ENCODE measurements around the gene ABTB2.

The ABTB2 gene

GRCh38 chr11:34364102-34364501 lies 6.3 kb upstream of the ABTB2 start:
- Histone ChIP-seq H3K4me1 (ENCODE audit: control insufficient read depth, insufficient read depth, low read length, poor library complexity, severe bottlenecking) (no peaks in the 10 kb centered on the region), H3K36me3 (ENCODE audit: control insufficient read depth, insufficient read depth, low read length) (no peaks in the 10 kb centered on the region), H3K4me3 (ENCODE audit: insufficient read depth, low read depth, low read length, poor library complexity, severe bottlenecking) (no peak overlapping the region), H3K9me3 (ENCODE audit: control insufficient read depth, low read length) (no peaks in the 10 kb centered on the region), H3K27ac (ENCODE audit: insufficient read depth, low read length, poor library complexity, severe bottlenecking) (no peak overlapping the region), H3K27me3 (replicated peaks; ENCODE audit: control insufficient read depth, insufficient read depth, low read length, poor library complexity, severe bottlenecking) (no peaks in the 10 kb centered on the region)
- DNase-seq: no peak

- H3K4me3 ChIP-seq (ENCODE audit: insufficient read depth, low read depth, low read length, poor library complexity, severe bottlenecking): no peak overlapping the region
- no peak overlapping the region for H3K27ac ChIP-seq (ENCODE audit: insufficient read depth, low read length, poor library complexity, severe bottlenecking)
- no peak for DNase-seq
- peaks cover under 1% of the 10 kb centered on the region for H3K4me1 ChIP-seq (ENCODE audit: control insufficient read depth, insufficient read depth, low read length, poor library complexity, severe bottlenecking)
- H3K9me3 ChIP-seq (ENCODE audit: control insufficient read depth, low read length): no peaks in the 10 kb centered on the region
- no peaks in the 10 kb centered on the region for H3K27me3 ChIP-seq (replicated peaks; ENCODE audit: control insufficient read depth, insufficient read depth, low read length, poor library complexity, severe bottlenecking)
- no peaks in the 10 kb centered on the region for H3K36me3 ChIP-seq (ENCODE audit: control insufficient read depth, insufficient read depth, low read length)
Measured at GRCh38 chr11:34363363-34364084, 5.7 kb upstream of the ABTB2 start.

GRCh38 chr11:34360046-34360445 lies 2.2 kb upstream of the ABTB2 start:
- H3K27ac ChIP-seq (ENCODE audit: insufficient read depth, low read length, poor library complexity, severe bottlenecking): no peak overlapping the region
- no peaks in the 10 kb centered on the region for H3K9me3 ChIP-seq (ENCODE audit: control insufficient read depth, low read length)
- peaks cover 20% of the 10 kb centered on the region for H3K4me1 ChIP-seq (ENCODE audit: control insufficient read depth, insufficient read depth, low read length, poor library complexity, severe bottlenecking)
- DNase-seq: no peak
- H3K36me3 ChIP-seq (ENCODE audit: control insufficient read depth, insufficient read depth, low read length): no peaks in the 10 kb centered on the region
- H3K4me3 ChIP-seq (ENCODE audit: insufficient read depth, low read depth, low read length, poor library complexity, severe bottlenecking): no peak overlapping the region
- peaks cover 16% of the 10 kb centered on the region for H3K27me3 ChIP-seq (replicated peaks; ENCODE audit: control insufficient read depth, insufficient read depth, low read length, poor library complexity, severe bottlenecking)

- H3K36me3 ChIP-seq (ENCODE audit: control insufficient read depth, insufficient read depth, low read length): no peaks in the 10 kb centered on the region
- H3K27ac ChIP-seq (ENCODE audit: insufficient read depth, low read length, poor library complexity, severe bottlenecking): no peak overlapping the region
- DNase-seq: no peak
- no peaks in the 10 kb centered on the region for H3K9me3 ChIP-seq (ENCODE audit: control insufficient read depth, low read length)
- H3K27me3 ChIP-seq (replicated peaks; ENCODE audit: control insufficient read depth, insufficient read depth, low read length, poor library complexity, severe bottlenecking): peaks cover 19% of the 10 kb centered on the region
- H3K4me3 ChIP-seq (ENCODE audit: insufficient read depth, low read depth, low read length, poor library complexity, severe bottlenecking): peak overlapping the region; percentile 61
- peaks cover 20% of the 10 kb centered on the region for H3K4me1 ChIP-seq (ENCODE audit: control insufficient read depth, insufficient read depth, low read length, poor library complexity, severe bottlenecking)
Measured at GRCh38 chr11:34359548-34359891, 1.7 kb upstream of the ABTB2 start.

- H3K27ac ChIP-seq (ENCODE audit: insufficient read depth, low read length, poor library complexity, severe bottlenecking): peak overlapping the region; percentile 60
- H3K27me3 ChIP-seq (replicated peaks; ENCODE audit: control insufficient read depth, insufficient read depth, low read length, poor library complexity, severe bottlenecking): peaks cover 19% of the 10 kb centered on the region
- H3K4me1 ChIP-seq (ENCODE audit: control insufficient read depth, insufficient read depth, low read length, poor library complexity, severe bottlenecking): peaks cover 20% of the 10 kb centered on the region
- no peaks in the 10 kb centered on the region for H3K36me3 ChIP-seq (ENCODE audit: control insufficient read depth, insufficient read depth, low read length)
- peak; percentile 43 to 56 (median 56) for DNase-seq
- no peaks in the 10 kb centered on the region for H3K9me3 ChIP-seq (ENCODE audit: control insufficient read depth, low read length)
- peak overlapping the region; percentile 61 for H3K4me3 ChIP-seq (ENCODE audit: insufficient read depth, low read depth, low read length, poor library complexity, severe bottlenecking)
Measured at GRCh38 chr11:34358728-34359547, 1.1 kb upstream of the ABTB2 start.

GRCh38 chr11:34358258-34358727 lies 483 bp upstream of the ABTB2 start:
- peaks cover 23% of the 10 kb centered on the region for H3K27me3 ChIP-seq (replicated peaks; ENCODE audit: control insufficient read depth, insufficient read depth, low read length, poor library complexity, severe bottlenecking)
- no peaks in the 10 kb centered on the region for H3K36me3 ChIP-seq (ENCODE audit: control insufficient read depth, insufficient read depth, low read length)
- H3K4me3 ChIP-seq (ENCODE audit: insufficient read depth, low read depth, low read length, poor library complexity, severe bottlenecking): peak overlapping the region; percentile 61
- H3K27ac ChIP-seq (ENCODE audit: insufficient read depth, low read length, poor library complexity, severe bottlenecking): peak overlapping the region; percentile 60
- peaks cover 20% of the 10 kb centered on the region for H3K4me1 ChIP-seq (ENCODE audit: control insufficient read depth, insufficient read depth, low read length, poor library complexity, severe bottlenecking)
- H3K9me3 ChIP-seq (ENCODE audit: control insufficient read depth, low read length): no peaks in the 10 kb centered on the region
- DNase-seq: no peak

- no peaks in the 10 kb centered on the region for H3K9me3 ChIP-seq (ENCODE audit: control insufficient read depth, low read length)
Measured at GRCh38 chr11:34356913-34357700, 703 bp downstream of the ABTB2 start.

GRCh38 chr11:34356576-34356912 lies 1.3 kb downstream of the ABTB2 start:
- no peak for DNase-seq
- no peaks in the 10 kb centered on the region for H3K36me3 ChIP-seq (ENCODE audit: control insufficient read depth, insufficient read depth, low read length)
- H3K27ac ChIP-seq (ENCODE audit: insufficient read depth, low read length, poor library complexity, severe bottlenecking): no peak overlapping the region

More at GRCh38 chr11:34356913-34357700, 703 bp downstream of the ABTB2 start:
- Histone ChIP-seq H3K27me3 (replicated peaks; ENCODE audit: control insufficient read depth, insufficient read depth, low read length, poor library complexity, severe bottlenecking) (peaks cover 23% of the 10 kb centered on the region), H3K27ac (ENCODE audit: insufficient read depth, low read length, poor library complexity, severe bottlenecking) (peak overlapping the region; percentile 7), H3K36me3 (ENCODE audit: control insufficient read depth, insufficient read depth, low read length) (no peaks in the 10 kb centered on the region), H3K4me3 (ENCODE audit: insufficient read depth, low read depth, low read length, poor library complexity, severe bottlenecking) (peak overlapping the region; percentile 65), H3K4me1 (ENCODE audit: control insufficient read depth, insufficient read depth, low read length, poor library complexity, severe bottlenecking) (peaks cover 20% of the 10 kb centered on the region)
- DNase-seq: peak; percentile 9 to 31 (median 19)

GRCh38 chr11:34356130-34356529 lies 1.7 kb downstream of the ABTB2 start:
- no peak for DNase-seq
- no peak overlapping the region for H3K4me3 ChIP-seq (ENCODE audit: insufficient read depth, low read depth, low read length, poor library complexity, severe bottlenecking)
- H3K27ac ChIP-seq (ENCODE audit: insufficient read depth, low read length, poor library complexity, severe bottlenecking): no peak overlapping the region
- H3K4me1 ChIP-seq (ENCODE audit: control insufficient read depth, insufficient read depth, low read length, poor library complexity, severe bottlenecking): peaks cover 20% of the 10 kb centered on the region
- peaks cover 23% of the 10 kb centered on the region for H3K27me3 ChIP-seq (replicated peaks; ENCODE audit: control insufficient read depth, insufficient read depth, low read length, poor library complexity, severe bottlenecking)
- no peaks in the 10 kb centered on the region for H3K36me3 ChIP-seq (ENCODE audit: control insufficient read depth, insufficient read depth, low read length)
- H3K9me3 ChIP-seq (ENCODE audit: control insufficient read depth, low read length): no peaks in the 10 kb centered on the region

More at GRCh38 chr11:34356576-34356912, 1.3 kb downstream of the ABTB2 start:
- peak overlapping the region; percentile 65 for H3K4me3 ChIP-seq (ENCODE audit: insufficient read depth, low read depth, low read length, poor library complexity, severe bottlenecking)
- H3K27me3 ChIP-seq (replicated peaks; ENCODE audit: control insufficient read depth, insufficient read depth, low read length, poor library complexity, severe bottlenecking): peaks cover 23% of the 10 kb centered on the region
- H3K9me3 ChIP-seq (ENCODE audit: control insufficient read depth, low read length): no peaks in the 10 kb centered on the region
- peaks cover 20% of the 10 kb centered on the region for H3K4me1 ChIP-seq (ENCODE audit: control insufficient read depth, insufficient read depth, low read length, poor library complexity, severe bottlenecking)
